HEK293 (cell line): ENCODE measurements around the gene ZNF552.

Experiments used
- SETDB1 ChIP-seq: IDR thresholded peaks from one replicate; pipeline ENCODE4 v1.6.1; 2017; ENCODE audit warnings: mild to moderate bottlenecking, low read length, moderate library complexity, mixed read lengths; ENCODE audit not compliant: insufficient read length
- ZFP37 ChIP-seq: fragments of 450-650 bp; formaldehyde crosslinking; IDR thresholded peaks from 2 replicates; pipeline ENCODE4 v1.5.1; 2016; ENCODE audit warnings: missing biosample characterization, missing genetic modification characterization
- ZNF629 ChIP-seq: fragments of 450-650 bp; formaldehyde crosslinking; IDR thresholded peaks from 2 replicates; pipeline ENCODE4 v1.5.1; 2017; ENCODE audit warnings: missing biosample characterization, missing genetic modification characterization
- TF ChIP-seq, protein P1 (sequence below): fragments of 450-650 bp; formaldehyde crosslinking; IDR thresholded peaks from 2 replicates; pipeline ENCODE4 v1.5.1; 2017; ENCODE audit warnings: missing biosample characterization, missing genetic modification characterization
- TF ChIP-seq, protein P2 (sequence below): fragments of 450-650 bp; formaldehyde crosslinking; IDR thresholded peaks from 2 replicates; pipeline ENCODE4 v1.5.1; 2016; ENCODE audit warnings: missing biosample characterization, missing genetic modification characterization
- TF ChIP-seq, protein P3 (sequence below): fragments of 450-650 bp; formaldehyde crosslinking; IDR thresholded peaks from 2 replicates; pipeline ENCODE4 v1.5.1; 2016; ENCODE audit warnings: missing biosample characterization, missing genetic modification characterization

DNA sequence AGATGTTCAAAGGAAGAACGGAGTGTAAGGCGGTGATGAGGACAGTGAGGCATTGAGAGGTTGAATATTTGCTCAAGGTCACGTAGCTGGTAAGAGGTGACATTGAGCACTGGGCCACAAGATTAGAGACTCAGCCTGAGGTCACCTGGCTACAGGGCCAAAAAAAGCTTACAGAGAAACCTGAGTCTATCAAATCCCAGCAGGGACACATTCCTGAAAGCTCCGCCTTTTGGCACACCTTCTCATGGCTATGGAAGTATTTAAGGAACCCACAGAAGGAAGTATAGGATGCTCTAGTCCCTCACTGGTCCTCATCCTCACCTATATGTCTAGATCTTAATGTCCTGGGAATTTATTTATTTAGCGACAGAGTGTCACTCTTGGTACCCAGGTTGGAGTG is 27.8 kb downstream of the ZNF552 start:
- TF ChIP-seq, protein P1, sequence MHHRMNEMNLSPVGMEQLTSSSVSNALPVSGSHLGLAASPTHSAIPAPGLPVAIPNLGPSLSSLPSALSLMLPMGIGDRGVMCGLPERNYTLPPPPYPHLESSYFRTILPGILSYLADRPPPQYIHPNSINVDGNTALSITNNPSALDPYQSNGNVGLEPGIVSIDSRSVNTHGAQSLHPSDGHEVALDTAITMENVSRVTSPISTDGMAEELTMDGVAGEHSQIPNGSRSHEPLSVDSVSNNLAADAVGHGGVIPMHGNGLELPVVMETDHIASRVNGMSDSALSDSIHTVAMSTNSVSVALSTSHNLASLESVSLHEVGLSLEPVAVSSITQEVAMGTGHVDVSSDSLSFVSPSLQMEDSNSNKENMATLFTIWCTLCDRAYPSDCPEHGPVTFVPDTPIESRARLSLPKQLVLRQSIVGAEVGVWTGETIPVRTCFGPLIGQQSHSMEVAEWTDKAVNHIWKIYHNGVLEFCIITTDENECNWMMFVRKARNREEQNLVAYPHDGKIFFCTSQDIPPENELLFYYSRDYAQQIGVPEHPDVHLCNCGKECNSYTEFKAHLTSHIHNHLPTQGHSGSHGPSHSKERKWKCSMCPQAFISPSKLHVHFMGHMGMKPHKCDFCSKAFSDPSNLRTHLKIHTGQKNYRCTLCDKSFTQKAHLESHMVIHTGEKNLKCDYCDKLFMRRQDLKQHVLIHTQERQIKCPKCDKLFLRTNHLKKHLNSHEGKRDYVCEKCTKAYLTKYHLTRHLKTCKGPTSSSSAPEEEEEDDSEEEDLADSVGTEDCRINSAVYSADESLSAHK, result no peak
- TF ChIP-seq, protein P2, sequence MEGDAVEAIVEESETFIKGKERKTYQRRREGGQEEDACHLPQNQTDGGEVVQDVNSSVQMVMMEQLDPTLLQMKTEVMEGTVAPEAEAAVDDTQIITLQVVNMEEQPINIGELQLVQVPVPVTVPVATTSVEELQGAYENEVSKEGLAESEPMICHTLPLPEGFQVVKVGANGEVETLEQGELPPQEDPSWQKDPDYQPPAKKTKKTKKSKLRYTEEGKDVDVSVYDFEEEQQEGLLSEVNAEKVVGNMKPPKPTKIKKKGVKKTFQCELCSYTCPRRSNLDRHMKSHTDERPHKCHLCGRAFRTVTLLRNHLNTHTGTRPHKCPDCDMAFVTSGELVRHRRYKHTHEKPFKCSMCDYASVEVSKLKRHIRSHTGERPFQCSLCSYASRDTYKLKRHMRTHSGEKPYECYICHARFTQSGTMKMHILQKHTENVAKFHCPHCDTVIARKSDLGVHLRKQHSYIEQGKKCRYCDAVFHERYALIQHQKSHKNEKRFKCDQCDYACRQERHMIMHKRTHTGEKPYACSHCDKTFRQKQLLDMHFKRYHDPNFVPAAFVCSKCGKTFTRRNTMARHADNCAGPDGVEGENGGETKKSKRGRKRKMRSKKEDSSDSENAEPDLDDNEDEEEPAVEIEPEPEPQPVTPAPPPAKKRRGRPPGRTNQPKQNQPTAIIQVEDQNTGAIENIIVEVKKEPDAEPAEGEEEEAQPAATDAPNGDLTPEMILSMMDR (tag by site-specific recombination), result no peak
- TF ChIP-seq, protein P3, sequence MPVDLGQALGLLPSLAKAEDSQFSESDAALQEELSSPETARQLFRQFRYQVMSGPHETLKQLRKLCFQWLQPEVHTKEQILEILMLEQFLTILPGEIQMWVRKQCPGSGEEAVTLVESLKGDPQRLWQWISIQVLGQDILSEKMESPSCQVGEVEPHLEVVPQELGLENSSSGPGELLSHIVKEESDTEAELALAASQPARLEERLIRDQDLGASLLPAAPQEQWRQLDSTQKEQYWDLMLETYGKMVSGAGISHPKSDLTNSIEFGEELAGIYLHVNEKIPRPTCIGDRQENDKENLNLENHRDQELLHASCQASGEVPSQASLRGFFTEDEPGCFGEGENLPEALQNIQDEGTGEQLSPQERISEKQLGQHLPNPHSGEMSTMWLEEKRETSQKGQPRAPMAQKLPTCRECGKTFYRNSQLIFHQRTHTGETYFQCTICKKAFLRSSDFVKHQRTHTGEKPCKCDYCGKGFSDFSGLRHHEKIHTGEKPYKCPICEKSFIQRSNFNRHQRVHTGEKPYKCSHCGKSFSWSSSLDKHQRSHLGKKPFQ (tag by site-specific recombination), result no peak
- TF ChIP-seq ZFP37 (tag by site-specific recombination) (no peak), ZNF629 (tag by site-specific recombination) (no peak), SETDB1 (no peak)
